HFFc6 (cell line): ENCODE results near the gene ENPP4. TPM values are rescaled to one million over a fixed set of nuclear protein-coding genes. Genes with fewer than 3 reads are reported as not detected.
"Not testable (repeated sequence)": the region's sequence is repeated elsewhere in the genome, so short reads cannot be mapped to it uniquely, and the experiment has no call there.

Source experiments
- DNase-seq: peaks from one replicate; pipeline ENCODE4 v3.0.0-alpha.2; 2018
- H3K27ac Mint-ChIP-seq: 2 replicates; pipeline ENCODE4 v1.8.0; 2020; ENCODE audit warnings: mild to moderate bottlenecking, mixed read lengths
- H3K27me3 Mint-ChIP-seq: 2 replicates; pipeline ENCODE4 v1.8.0; 2021; ENCODE audit warnings: mild to moderate bottlenecking, moderate library complexity, mixed read lengths; ENCODE audit not compliant: insufficient read depth
- H3K36me3 Mint-ChIP-seq: 2 replicates; pipeline ENCODE4 v1.8.0; 2021; ENCODE audit warnings: low read depth, mixed read lengths
- H3K4me1 Mint-ChIP-seq: 2 replicates; pipeline ENCODE4 v1.8.0; 2020; ENCODE audit warnings: low read depth, mixed read lengths
- H3K4me3 Mint-ChIP-seq: 2 replicates; pipeline ENCODE4 v1.8.0; 2020; ENCODE audit warnings: mild to moderate bottlenecking, moderate library complexity, mixed read lengths
- H3K9me3 Mint-ChIP-seq: 2 replicates; pipeline ENCODE4 v1.8.0; 2020; ENCODE audit warnings: mild to moderate bottlenecking, mixed read lengths
- CTCF ChIP-seq: fragments of 200-600 bp; sonication (generic); IDR thresholded peaks from 2 replicates; pipeline ENCODE4 v1.5.0; 2021; ENCODE audit warnings: antibody characterized with exemption, mild to moderate bottlenecking
- total RNA-seq, 6 experiments: library from RNA; stranded (reverse); fragmentation: NEBNext Ultra II Directional; extraction: Animal tissue kit (Norgen Biotek cat#: 25700); gene quantifications; 2 replicates in 1 of 6; 3 replicates in 5 of 6; pipeline ENCODE4 v1.2.3, GENCODE V29; 2021

Gene ENPP4
- total RNA-seq, 6 experiments from 2014 or later: 0.05 TPM; not detected in 5

DNA sequence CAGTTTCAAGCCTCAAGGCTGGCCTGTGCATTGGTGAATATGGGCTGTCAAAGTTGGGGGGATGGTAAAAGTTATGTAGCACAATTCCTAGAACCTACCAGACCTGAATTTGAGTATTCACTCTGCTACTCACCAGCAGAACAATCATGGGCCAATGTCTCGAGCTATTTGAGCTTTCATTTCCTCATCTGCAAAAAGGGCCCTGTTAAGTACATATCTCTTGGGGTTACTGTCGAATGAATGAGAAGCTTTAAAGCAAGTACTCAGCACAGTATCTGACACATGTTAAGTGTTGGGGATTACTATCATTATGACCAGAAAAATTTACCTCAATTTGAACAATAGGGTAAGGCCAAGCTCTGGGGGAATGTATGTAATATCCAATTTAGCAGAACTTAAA is 13.5 kb upstream of the ENPP4 start:
- DNase-seq: no peak
- H3K4me3 Mint-ChIP-seq: no peak overlapping the region
- no peak overlapping the region for H3K27ac Mint-ChIP-seq
- TF ChIP-seq CTCF: no peak
- H3K27me3 Mint-ChIP-seq: no peaks in the 10 kb centered on the region; the same call in 1 of the 2 replicates
- peaks cover 20% of the 10 kb centered on the region for H3K9me3 Mint-ChIP-seq
- H3K36me3 Mint-ChIP-seq: no peaks in the 10 kb centered on the region
- H3K4me1 Mint-ChIP-seq: no peaks in the 10 kb centered on the region

DNA sequence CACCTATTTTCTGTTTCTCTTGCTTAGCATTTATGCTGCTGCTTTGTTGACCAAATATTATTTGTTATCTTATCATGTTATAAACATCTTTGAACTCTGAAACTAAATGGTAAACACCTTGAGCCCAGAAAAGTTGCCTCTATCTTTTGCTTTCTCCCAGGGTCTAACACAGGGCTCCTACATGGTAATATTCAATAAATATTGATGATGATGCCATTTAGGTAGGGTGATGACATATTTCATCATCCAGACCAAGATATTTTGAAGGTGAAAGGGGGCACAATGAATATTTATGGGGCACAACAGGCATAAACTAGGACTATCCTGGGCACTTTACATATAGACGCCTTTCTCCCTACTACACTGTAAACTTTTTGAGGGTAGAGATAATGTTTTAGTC is 11.6 kb upstream of the ENPP4 start:
- no peaks in the 10 kb centered on the region; the same call in 1 of the 2 replicates for H3K27me3 Mint-ChIP-seq
- H3K9me3 Mint-ChIP-seq: peaks cover 28% of the 10 kb centered on the region
- TF ChIP-seq CTCF: no peak
- H3K27ac Mint-ChIP-seq: no peak overlapping the region
- no peak for DNase-seq
- no peaks in the 10 kb centered on the region for H3K36me3 Mint-ChIP-seq
- no peaks in the 10 kb centered on the region for H3K4me1 Mint-ChIP-seq
- no peak overlapping the region for H3K4me3 Mint-ChIP-seq

DNA sequence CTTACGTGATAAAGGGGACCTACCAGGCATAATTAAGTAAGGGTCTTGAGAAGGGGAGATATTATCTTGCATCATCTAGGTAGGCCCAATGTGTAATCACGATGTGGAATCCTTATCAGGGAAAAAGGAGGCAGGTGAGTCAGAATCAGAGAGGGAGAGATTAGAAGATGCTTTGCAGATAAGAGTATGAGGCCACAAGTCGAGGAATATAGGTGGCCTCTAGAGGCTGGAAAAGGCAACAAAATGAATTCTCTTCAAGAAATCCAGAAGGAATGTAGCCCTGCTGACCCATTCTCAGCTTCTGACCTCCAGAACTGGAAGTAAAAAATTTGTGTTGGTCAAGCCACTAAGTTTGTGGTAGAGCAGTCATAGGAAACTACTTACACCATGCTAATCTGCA is 11.0 kb upstream of the ENPP4 start:
- no peak for DNase-seq
- no peak for TF ChIP-seq CTCF
- H3K4me3 Mint-ChIP-seq: no peak overlapping the region
- no peaks in the 10 kb centered on the region for H3K36me3 Mint-ChIP-seq
- no peaks in the 10 kb centered on the region; the same call in 1 of the 2 replicates for H3K27me3 Mint-ChIP-seq
- H3K4me1 Mint-ChIP-seq: no peaks in the 10 kb centered on the region
- H3K9me3 Mint-ChIP-seq: peaks cover 28% of the 10 kb centered on the region
- no peak overlapping the region for H3K27ac Mint-ChIP-seq

DNA sequence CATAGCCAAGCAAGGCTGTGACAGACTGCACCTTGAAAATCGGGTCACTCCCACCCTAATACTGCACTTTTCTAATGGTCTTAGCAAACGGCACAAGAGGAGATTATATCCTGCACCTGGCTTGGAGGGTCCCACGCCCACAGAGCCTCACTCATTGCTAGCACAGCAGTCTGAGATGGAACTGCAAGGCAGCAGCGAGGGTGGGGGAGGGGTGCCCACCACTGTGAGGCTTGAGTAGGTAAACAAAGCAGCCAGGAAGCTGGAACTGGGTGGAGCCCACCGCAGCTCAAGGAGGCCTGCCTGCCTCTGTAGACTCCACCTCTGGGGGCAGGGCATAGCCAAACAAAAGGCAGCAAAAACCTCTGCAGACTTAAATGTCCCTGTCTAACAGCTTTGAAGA is 10.1 kb upstream of the ENPP4 start:
- H3K27me3 Mint-ChIP-seq, H3K27ac Mint-ChIP-seq, H3K36me3 Mint-ChIP-seq, H3K4me1 Mint-ChIP-seq, H3K4me3 Mint-ChIP-seq, DNase-seq: not testable (repeated sequence)
- peaks cover 27% of the 10 kb centered on the region for H3K9me3 Mint-ChIP-seq

DNA sequence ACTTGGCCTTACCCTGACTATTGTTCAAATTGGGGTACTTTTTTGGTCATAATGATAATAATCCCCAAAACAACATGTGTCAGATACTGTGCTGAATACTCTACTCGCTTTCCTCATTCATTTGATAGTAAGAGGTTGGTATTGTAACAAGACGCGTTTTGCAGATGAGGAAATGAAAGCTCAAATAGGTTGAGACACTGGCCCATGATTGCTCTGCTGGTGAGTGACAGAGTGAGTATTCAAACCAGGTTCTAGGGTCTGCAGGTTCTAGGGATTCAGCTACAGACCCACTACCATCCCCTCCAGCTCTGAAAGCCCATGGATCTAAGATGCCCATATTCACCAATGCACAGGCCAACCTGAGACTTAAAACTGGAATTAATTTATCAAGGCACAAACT is 1.3 kb upstream of the ENPP4 start:
- no peak for TF ChIP-seq CTCF
- H3K27ac Mint-ChIP-seq: no peak overlapping the region
- H3K9me3 Mint-ChIP-seq: no peaks in the 10 kb centered on the region; the same call in 1 of the 2 replicates
- no peak overlapping the region for H3K4me3 Mint-ChIP-seq
- no peaks in the 10 kb centered on the region; the same call in 1 of the 2 replicates for H3K27me3 Mint-ChIP-seq
- DNase-seq: no peak
- no peaks in the 10 kb centered on the region for H3K4me1 Mint-ChIP-seq
- no peaks in the 10 kb centered on the region for H3K36me3 Mint-ChIP-seq

DNA sequence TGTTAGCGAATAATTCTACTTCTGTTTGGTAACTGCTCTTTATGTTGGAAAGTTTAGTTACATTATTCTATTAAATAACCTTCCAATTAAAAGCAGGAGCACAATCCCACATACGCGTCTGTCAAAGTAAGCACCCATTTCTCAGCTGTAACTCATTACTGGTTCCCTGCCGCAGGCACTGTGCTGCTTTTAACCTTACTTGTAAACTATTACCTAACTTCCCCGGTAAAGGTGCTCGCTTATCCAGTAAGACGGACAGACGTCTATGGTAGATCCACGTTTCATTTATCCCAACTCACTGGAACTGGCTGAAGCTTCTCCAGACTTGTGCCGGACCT is 529 bp upstream of the ENPP4 start:
- no peak for DNase-seq
- Mint-ChIP-seq H3K4me3 (no peak overlapping the region), H3K4me1 (no peaks in the 10 kb centered on the region), H3K36me3 (no peaks in the 10 kb centered on the region), H3K9me3 (no peaks in the 10 kb centered on the region; the same call in 1 of the 2 replicates), H3K27me3 (no peaks in the 10 kb centered on the region; the same call in 1 of the 2 replicates), H3K27ac (no peak overlapping the region)
- TF ChIP-seq CTCF: no peak
